ENCODE data around the gene BPNT1. TPM values are rescaled to one million over a fixed set of nuclear protein-coding genes. Genes with fewer than 3 reads are reported as not detected.

The BPNT1 gene
- total and polyA plus RNA-seq, 2 of the 13 experiments (the other 11 are each of a cell fraction or from before 2014, with no cell fraction given): 35.2 to 43.9 TPM

DNA sequence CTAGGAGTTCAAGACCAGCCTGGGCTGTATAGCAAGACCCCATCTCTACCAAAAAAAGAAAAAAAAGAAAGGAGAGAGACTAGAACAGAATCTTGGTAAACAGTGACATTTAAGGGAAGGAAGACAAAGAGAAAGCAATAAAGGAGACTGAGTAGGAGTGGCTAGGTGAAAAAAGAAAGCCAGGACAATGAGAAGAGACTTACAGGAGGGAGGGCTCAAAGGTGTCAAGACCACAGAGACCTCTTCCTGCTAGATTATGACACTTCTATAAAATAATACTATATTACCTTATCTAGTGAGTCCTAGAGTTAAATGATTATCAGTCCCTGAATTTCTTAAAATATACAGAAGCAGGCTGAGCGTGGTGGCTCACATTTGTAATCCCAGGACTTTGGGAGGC is 33.2 kb downstream of the BPNT1 start (continued):
- TF ChIP-seq, protein P1, sequence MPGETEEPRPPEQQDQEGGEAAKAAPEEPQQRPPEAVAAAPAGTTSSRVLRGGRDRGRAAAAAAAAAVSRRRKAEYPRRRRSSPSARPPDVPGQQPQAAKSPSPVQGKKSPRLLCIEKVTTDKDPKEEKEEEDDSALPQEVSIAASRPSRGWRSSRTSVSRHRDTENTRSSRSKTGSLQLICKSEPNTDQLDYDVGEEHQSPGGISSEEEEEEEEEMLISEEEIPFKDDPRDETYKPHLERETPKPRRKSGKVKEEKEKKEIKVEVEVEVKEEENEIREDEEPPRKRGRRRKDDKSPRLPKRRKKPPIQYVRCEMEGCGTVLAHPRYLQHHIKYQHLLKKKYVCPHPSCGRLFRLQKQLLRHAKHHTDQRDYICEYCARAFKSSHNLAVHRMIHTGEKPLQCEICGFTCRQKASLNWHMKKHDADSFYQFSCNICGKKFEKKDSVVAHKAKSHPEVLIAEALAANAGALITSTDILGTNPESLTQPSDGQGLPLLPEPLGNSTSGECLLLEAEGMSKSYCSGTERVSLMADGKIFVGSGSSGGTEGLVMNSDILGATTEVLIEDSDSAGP (CRISPR knock-in tag; IDR thresholded peaks at IDR 0.05; ENCODE audit: borderline replicate concordance): no peak

- 3% methylated on average over 22 of the region's 71 CpGs for WGBS (ENCODE audit: low lambda C conversion rate)
- peak within 1 kb of the TSS; percentile 78 for H3K27ac ChIP-seq (ENCODE audit: extremely low read length, insufficient read depth, low read length)
- CTCF ChIA-PET (ENCODE audit: low intra/inter-chr PET ratio, low total read pairs): interaction anchor here (0.6 kb wide), 1 partner anchor 13 kb away, joined by 3 read pairs; no protein-coding TSS in a partner anchor
- ATAC-seq: peak; percentile 97
- peaks cover 22% of the 10 kb centered on the region for H3K4me1 ChIP-seq (ENCODE audit: insufficient read depth, low read length)
- FAIRE-seq: peak; percentile 98
- H3K9me3 ChIP-seq (ENCODE audit: low read length): no peaks in the 10 kb centered on the region
- in situ Hi-C loops (cut with HindIII; ENCODE audit: extremely low pct_ligation_motif_present, low pct_unique_long_range_greater_than_20kb) (loop anchor here (5.0 kb wide), 1 partner anchor 41 kb away; the partner anchor contains the start of gene BPNT1), intact Hi-C loops (cut with micrococcal nuclease; ENCODE audit: unreplicated experiment) (loop anchor here (1.0 kb wide), 1 partner anchor 48 kb away; the partner anchor contains the start of gene IARS2)
- peaks cover 39% of the 10 kb centered on the region for H3K79me2 ChIP-seq (ENCODE audit: insufficient read depth, low read length)
- H3K9ac ChIP-seq (ENCODE audit: insufficient read depth, low read depth, low read length): peak within 1 kb of the TSS; percentile 84
- 0 out of 5 replicates have a peak, but pooled peaks cover 1 to 6% of the 10 kb centered on the region in 2 experiments for H3K36me3 ChIP-seq (replicated peaks in 1 of 2; ENCODE audit: control insufficient read depth in 1 of 2, insufficient read depth in 2 of 2, low read length in 2 of 2)
- BruUV-seq (replicated peaks): TSS peak; percentile 69
- no peaks in the 10 kb centered on the region for H3K27me3 ChIP-seq (ENCODE audit: control insufficient read depth in 1 of 2, insufficient read depth in 2 of 2, low read length in 2 of 2)
- peak; percentile 93 for DNase-seq (ENCODE audit: low spot score)
- H3K4me3 ChIP-seq (replicated peaks in 1 of 3; ENCODE audit: insufficient read depth in 1 of 3, low read depth in 2 of 3, low read length in 3 of 3): peak within 1 kb of the TSS; percentile 94 to 96 (median 96)
- peak within 1 kb of the TSS; percentile 70 for H2AFZ ChIP-seq (ENCODE audit: low read length)
- H4K20me1 ChIP-seq (ENCODE audit: insufficient read depth, low read length): no peaks in the 10 kb centered on the region; the same call in 1 of the 2 replicates
- POLR2A ChIA-PET: interaction anchor here (0.7 to 1.0 kb wide), 5 partner anchors 17 to 162 kb away, joined by 3 to 9 read pairs (median 3); partner anchors contain the start of genes IARS2 and SLC30A10
- H3K4me2 ChIP-seq (ENCODE audit: low read depth, low read length): peak within 1 kb of the TSS; percentile 81
- TF ChIP-seq, protein P2, sequence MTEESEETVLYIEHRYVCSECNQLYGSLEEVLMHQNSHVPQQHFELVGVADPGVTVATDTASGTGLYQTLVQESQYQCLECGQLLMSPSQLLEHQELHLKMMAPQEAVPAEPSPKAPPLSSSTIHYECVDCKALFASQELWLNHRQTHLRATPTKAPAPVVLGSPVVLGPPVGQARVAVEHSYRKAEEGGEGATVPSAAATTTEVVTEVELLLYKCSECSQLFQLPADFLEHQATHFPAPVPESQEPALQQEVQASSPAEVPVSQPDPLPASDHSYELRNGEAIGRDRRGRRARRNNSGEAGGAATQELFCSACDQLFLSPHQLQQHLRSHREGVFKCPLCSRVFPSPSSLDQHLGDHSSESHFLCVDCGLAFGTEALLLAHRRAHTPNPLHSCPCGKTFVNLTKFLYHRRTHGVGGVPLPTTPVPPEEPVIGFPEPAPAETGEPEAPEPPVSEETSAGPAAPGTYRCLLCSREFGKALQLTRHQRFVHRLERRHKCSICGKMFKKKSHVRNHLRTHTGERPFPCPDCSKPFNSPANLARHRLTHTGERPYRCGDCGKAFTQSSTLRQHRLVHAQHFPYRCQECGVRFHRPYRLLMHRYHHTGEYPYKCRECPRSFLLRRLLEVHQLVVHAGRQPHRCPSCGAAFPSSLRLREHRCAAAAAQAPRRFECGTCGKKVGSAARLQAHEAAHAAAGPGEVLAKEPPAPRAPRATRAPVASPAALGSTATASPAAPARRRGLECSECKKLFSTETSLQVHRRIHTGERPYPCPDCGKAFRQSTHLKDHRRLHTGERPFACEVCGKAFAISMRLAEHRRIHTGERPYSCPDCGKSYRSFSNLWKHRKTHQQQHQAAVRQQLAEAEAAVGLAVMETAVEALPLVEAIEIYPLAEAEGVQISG (CRISPR knock-in tag; IDR thresholded peaks at IDR 0.05): peak; percentile 93
- TF ChIP-seq ZNF224 (CRISPR knock-in tag; IDR thresholded peaks at IDR 0.05) (peak; percentile 95; the same call in 1 of the 2 replicates), HNRNPK (IDR thresholded peaks at IDR 0.05; ENCODE audit: low read depth, low read length, poor library complexity, severe bottlenecking) (no peak), NAIF1 (CRISPR knock-in tag; IDR thresholded peaks at IDR 0.05; ENCODE audit: borderline replicate concordance) (peak; percentile 97), KLF15 (CRISPR knock-in tag; IDR thresholded peaks at IDR 0.05; ENCODE audit: borderline replicate concordance) (no peak; the same call in 1 of the 2 replicates), POLR2AphosphoS5 (IDR thresholded peaks at IDR 0.05; ENCODE audit: low read depth, low read length) (peak; percentile 87), ZFP82 (CRISPR knock-in tag; IDR thresholded peaks at IDR 0.05; ENCODE audit: borderline replicate concordance) (no peak), NFE2L1 (CRISPR knock-in tag; IDR thresholded peaks at IDR 0.05; ENCODE audit: borderline replicate concordance) (peak; percentile 48; the same call in 1 of the 2 replicates), ZNF263 (CRISPR knock-in tag; IDR thresholded peaks at IDR 0.05) (0 out of 2 replicates have a peak, but pooled peaks have one; percentile 9), SUZ12 (IDR thresholded peaks at IDR 0.05; ENCODE audit: low read depth, low read length) (no peak), HNRNPH1 (optimal IDR thresholded peaks at IDR 0.05; ENCODE audit: low read depth, low read length) (no peak), ZNF549 (CRISPR knock-in tag; IDR thresholded peaks at IDR 0.05) (no peak), RARA (CRISPR knock-in tag; IDR thresholded peaks at IDR 0.05) (peak; percentile 45), HDAC1 (CRISPR knock-in tag; IDR thresholded peaks at IDR 0.05) (peak; percentile 98)
- TF ChIP-seq, protein P3, sequence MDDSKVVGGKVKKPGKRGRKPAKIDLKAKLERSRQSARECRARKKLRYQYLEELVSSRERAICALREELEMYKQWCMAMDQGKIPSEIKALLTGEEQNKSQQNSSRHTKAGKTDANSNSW (CRISPR knock-in tag; IDR thresholded peaks at IDR 0.05; ENCODE audit: borderline replicate concordance): peak; percentile 69; the same call in 1 of the 2 replicates
Measured at GRCh38 chr1:220046052-220046930, 43.3 kb downstream of the BPNT1 start, which contains the start of gene EPRS1. TSS of gene EPRS1 (minus strand) at chr1:220046505. CDS start at chr1:220046388, 117 bp downstream.

All from HepG2 (cell line).